GM12875 (cell line): Measurements from ENCODE around the gene PROSER3.

Experiments
- H3K4me3 ChIP-seq: one replicate; pipeline ENCODE4 v1.5.1; 2011; ENCODE audit warnings: low read depth, low read length, control low read depth
- TF ChIP-seq, protein P1 (sequence below): IDR thresholded peaks from 2 replicates; pipeline ENCODE4 v1.5.1; 2011; ENCODE audit warnings: low read depth, mild to moderate bottlenecking, control low read depth, inconsistent platforms, low read length, moderate library complexity, borderline replicate concordance; ENCODE audit not compliant: insufficient read depth

The PROSER3 gene

GRCh38 chr19:35714601-35715354 lies 43.2 kb upstream of the PROSER3 start:
- TF ChIP-seq, protein P1, sequence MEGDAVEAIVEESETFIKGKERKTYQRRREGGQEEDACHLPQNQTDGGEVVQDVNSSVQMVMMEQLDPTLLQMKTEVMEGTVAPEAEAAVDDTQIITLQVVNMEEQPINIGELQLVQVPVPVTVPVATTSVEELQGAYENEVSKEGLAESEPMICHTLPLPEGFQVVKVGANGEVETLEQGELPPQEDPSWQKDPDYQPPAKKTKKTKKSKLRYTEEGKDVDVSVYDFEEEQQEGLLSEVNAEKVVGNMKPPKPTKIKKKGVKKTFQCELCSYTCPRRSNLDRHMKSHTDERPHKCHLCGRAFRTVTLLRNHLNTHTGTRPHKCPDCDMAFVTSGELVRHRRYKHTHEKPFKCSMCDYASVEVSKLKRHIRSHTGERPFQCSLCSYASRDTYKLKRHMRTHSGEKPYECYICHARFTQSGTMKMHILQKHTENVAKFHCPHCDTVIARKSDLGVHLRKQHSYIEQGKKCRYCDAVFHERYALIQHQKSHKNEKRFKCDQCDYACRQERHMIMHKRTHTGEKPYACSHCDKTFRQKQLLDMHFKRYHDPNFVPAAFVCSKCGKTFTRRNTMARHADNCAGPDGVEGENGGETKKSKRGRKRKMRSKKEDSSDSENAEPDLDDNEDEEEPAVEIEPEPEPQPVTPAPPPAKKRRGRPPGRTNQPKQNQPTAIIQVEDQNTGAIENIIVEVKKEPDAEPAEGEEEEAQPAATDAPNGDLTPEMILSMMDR = peak; percentile 57

DNA sequence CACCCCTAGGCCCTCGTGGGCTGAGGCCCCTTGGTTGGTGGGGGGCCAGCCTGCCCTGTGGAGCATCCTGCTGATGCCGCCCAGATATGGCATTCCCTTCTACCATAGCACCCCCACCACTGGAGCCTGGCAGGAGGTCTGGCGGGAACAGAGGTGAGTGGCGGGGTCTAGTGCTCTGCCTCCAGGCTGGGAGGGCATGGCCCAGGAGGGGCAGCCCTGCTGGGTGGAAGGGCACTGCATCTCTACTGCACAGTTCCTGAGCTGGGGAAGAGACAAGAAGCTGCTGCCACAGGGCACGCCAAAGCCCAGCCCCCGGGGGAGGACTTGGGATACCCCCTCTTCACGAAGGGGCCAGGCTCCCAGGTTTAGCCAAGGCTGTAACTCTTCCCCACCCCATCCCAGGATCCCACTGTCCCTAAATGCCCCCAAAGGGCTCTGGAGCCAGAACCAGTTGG lies 42.6 kb upstream of the PROSER3 start:
- TF ChIP-seq, protein P1 = no peak
- peak overlapping the region; percentile 84 for H3K4me3 ChIP-seq

More at GRCh38 chr19:35714601-35715354, 43.2 kb upstream of the PROSER3 start:
- peak overlapping the region; percentile 57 for H3K4me3 ChIP-seq

DNA sequence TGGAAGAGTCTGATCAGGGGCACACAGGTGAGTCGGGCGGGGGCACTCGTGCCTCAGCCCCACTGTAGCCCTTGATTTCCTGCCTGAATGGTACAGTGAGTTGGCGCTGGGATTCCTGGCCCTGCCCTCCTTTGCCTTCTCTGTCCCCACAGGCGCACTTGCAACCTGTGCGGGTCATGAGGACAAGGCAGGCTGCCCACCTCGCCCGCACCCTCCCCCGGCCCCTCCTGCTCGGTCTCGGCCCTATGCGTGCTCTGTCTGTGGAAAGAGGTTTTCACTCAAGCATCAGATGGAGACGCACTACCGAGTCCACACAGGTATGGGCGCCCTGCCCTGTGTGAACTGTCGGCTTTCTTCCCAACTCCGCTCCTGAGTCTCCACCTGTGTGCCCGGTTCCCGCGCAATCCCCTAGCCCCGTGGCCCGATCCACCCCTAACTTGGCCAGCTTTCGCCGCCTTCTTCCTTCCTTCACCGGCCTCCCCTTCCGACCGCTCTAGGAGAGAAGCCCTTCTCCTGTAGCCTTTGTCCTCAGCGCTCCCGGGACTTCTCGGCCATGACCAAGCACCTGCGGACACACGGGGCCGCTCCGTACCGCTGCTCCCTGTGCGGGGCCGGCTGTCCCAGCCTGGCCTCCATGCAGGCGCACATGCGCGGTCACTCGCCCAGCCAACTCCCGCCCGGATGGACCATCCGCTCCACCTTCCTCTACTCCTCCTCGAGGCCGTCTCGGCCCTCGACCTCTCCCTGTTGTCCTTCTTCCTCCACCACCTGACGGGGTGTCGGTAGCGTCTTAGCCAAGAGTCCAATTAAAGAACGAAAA lies 41.8 kb upstream of the PROSER3 start:
- H3K4me3 ChIP-seq = peak overlapping the region; percentile 84
- TF ChIP-seq, protein P1 = no peak

GRCh38 chr19:35716801-35717664 lies 40.9 kb upstream of the PROSER3 start:
- TF ChIP-seq, protein P1 = peak; percentile 75
- H3K4me3 ChIP-seq = peak overlapping the region; percentile 84

DNA sequence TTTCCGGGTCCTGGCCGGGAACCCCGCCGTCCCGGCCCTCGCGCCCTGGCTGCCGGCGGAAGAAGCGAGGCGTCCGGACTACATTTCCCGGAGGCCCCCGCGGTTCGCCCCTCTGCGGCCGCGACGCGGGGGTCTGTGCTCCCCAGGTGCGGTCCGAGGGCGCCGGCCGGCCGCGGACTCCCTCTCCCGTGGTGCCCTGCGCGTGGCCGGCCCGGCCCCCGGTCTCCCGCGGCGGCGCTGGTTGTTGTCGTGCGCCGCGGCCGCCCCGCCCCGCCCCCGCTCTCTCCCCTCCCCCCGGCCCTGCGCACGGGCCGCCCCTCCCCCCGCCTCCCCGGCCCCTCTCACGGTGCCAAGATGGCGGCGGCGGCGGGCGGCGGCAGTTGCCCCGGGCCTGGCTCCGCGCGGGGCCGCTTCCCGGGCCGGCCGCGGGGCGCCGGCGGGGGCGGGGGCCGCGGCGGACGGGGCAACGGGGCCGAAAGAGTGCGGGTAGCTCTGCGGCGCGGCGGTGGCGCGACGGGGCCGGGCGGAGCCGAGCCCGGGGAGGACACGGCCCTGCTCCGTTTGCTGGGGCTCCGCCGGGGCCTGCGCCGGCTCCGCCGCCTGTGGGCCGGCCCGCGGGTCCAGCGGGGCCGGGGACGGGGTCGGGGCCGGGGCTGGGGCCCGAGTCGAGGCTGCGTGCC lies 40.2 kb upstream of the PROSER3 start, which contains the start of gene KMT2B:
KMT2B (plus strand) TSS at position 339 of the 680 bp plus-strand sequence; CDS start at position 355, 16 bp downstream.
- TF ChIP-seq, protein P1 = no peak
- peak within 1 kb of the TSS; percentile 84 for H3K4me3 ChIP-seq
